ENCODE data around the gene APOBEC3B.
"Not testable (repeated sequence)": the region's sequence is repeated elsewhere in the genome, so short reads cannot be mapped to it uniquely, and the experiment has no call there.

APOBEC3B gene

DNA sequence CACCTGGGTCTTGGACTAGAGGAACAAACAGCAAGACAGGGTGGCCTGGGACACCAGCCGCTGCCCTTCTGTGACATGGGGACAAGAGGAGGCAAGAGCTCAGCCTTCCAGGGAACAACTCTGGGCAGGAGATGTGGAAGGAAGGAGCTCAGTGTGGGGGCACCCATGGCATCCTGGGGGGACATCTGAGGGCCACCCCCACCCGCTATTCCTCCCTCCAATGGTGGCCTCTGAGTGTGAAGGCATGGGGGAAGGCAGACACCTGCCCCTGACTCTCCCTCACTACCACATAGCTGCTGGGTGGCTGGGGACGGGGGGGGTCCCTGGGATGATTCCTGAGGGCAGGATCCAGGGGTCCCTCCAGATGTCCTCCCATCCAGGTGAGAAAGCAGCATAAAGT is 4.5 kb downstream of the APOBEC3B start:
- no peak for DNase-seq (ENCODE audit: low read depth)
- no peak for TF ChIP-seq CTCF (IDR thresholded peaks at IDR 0.05; ENCODE audit: low read length, missing control alignments)
- H3K4me3 ChIP-seq (replicated peaks; ENCODE audit: low read depth, low read length) = no peak overlapping the region

- no peak for TF ChIP-seq CTCF (IDR thresholded peaks at IDR 0.05; ENCODE audit: low read length, missing control alignments)
- no peak for DNase-seq (ENCODE audit: low read depth)
- H3K4me3 ChIP-seq (replicated peaks; ENCODE audit: low read depth, low read length) = no peak overlapping the region
Observed at GRCh38 chr22:38987171-38987895, 5.2 kb downstream of the APOBEC3B start.

- H3K4me3 ChIP-seq (replicated peaks; ENCODE audit: low read depth, low read length) = no peak overlapping the region
- DNase-seq (ENCODE audit: low read depth) = no peak
- no peak for TF ChIP-seq CTCF (IDR thresholded peaks at IDR 0.05; ENCODE audit: low read length, missing control alignments)
Observed at GRCh38 chr22:38989466-38989865, 7.3 kb downstream of the APOBEC3B start.

DNA sequence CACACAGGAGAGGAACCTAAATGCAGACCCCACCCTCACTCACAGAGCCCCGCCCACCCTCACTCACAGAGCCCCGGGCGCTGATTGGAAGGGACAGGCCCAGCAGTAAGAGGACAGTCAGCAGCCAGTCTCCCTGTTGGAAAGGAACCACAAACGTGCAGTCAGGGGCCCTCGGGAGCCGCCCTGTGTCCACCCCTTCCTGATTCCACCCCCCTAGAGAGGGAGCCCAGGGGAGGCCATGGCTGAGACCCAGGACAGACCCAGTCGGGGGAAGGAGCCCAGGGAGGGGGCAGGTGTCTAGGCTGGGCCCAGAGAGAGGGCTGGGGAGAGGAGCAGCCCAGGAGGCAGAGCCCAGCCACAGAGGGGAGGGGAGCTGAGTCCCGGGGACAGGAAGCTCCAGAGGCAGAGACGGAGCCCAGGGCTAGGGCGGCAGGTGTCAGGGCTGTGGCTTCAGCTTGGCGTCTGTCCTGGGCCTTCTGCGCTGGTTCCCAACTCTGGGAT is 10.8 kb downstream of the APOBEC3B start:
- not testable (repeated sequence) for H3K4me3 ChIP-seq (replicated peaks; ENCODE audit: low read depth, low read length); DNase-seq (ENCODE audit: low read depth)

DNA sequence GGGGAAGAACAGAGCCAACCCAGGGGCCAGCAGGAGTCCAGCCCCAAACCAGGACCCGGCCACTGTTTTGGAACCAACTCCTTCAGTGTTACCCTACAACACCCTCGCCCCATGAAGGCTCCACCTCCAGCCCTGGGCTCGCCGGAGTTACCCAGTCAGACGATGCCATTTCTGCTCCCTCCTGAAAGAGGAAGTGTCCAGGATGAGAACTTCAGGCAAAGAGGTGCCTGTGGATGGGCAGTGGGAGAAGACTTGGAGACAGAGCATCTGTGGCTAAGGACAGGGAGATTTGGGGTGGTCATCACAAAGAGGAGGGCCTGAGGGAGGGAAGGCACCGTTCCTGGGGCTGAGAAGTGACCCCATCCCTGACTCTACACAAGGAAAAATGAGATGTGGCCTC is 14.0 kb downstream of the APOBEC3B start:
- no peak for DNase-seq (ENCODE audit: low read depth)
- H3K4me3 ChIP-seq (replicated peaks; ENCODE audit: low read depth, low read length) = no peak overlapping the region
- TF ChIP-seq CTCF (IDR thresholded peaks at IDR 0.05; ENCODE audit: low read length, missing control alignments) = no peak

DNA sequence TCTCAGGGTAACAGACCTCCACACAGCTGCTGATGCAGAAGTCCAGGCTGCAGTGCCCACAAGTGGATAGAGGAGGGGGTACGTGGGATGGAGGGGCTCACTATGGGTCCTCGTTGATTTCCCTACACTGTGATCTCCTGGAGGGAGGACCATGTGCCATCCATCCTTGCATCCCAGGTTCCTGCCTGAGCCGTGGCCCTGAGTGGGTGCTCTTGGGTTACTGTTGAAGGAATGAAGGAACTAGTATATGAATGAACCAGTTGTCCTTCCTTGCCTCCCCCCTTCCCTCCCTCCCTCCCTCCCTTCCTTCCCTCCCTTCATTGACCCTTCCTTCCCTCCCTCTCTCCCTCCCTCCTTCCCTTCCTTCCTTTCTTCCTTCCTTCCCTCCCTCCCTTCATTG is 15.4 kb downstream of the APOBEC3B start:
- no peak for TF ChIP-seq CTCF (IDR thresholded peaks at IDR 0.05; ENCODE audit: low read length, missing control alignments)
- no peak for DNase-seq (ENCODE audit: low read depth)
- H3K4me3 ChIP-seq (replicated peaks; ENCODE audit: low read depth, low read length) = no peak overlapping the region

- H3K4me3 ChIP-seq (replicated peaks; ENCODE audit: low read depth, low read length) = no peak overlapping the region
Observed at GRCh38 chr22:39003165-39003638, 21.1 kb downstream of the APOBEC3B start.

More at GRCh38 chr22:39003165-39003638, 21.1 kb downstream of the APOBEC3B start:
- DNase-seq (ENCODE audit: low read depth) = peak; percentile 89
- peak; percentile 77 for TF ChIP-seq CTCF (IDR thresholded peaks at IDR 0.05; ENCODE audit: low read length, missing control alignments)

Data from fibroblast of pulmonary artery (primary cell).